Measurements from ENCODE around the gene AGAP2.

AGAP2 gene

DNA sequence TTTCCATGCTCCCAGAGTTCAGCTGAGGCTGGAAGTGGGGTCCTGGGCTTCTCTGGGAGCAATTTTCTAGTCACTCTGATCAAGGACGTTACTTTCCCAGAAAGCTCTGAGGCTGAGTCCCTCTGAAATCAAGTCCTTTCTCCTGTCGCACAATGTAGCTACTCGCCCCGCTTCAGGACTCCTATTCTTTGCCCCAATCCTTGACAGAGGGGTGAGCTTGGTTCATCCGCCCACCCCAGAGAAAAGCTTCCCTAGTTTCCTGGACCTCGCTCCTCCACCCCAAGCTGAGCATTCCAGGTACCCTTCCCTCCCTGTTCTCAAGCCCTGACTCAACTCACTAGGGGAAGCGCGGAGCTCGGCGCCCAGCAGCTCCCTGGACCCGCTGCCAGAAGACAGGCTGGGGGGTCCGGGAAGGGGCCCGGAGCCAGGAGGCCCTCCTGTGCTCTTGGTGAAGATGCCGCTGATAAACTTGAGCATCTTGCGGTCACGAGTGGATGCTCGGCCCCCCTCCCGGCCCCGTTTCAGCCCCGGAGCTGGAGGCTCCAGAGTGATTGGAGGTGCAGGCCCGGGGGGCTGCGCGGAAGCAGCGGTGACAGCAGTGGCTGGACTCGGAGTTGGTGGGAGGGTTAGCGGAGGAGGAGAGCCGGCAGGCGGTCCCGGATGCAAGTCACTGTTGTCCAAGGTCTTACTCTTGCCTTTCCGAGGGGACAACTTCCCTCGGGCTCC, 1.6 kb downstream of the AGAP2 start:
- no peak for DNase-seq (ENCODE audit: low read depth in 2 of 2)

DNA sequence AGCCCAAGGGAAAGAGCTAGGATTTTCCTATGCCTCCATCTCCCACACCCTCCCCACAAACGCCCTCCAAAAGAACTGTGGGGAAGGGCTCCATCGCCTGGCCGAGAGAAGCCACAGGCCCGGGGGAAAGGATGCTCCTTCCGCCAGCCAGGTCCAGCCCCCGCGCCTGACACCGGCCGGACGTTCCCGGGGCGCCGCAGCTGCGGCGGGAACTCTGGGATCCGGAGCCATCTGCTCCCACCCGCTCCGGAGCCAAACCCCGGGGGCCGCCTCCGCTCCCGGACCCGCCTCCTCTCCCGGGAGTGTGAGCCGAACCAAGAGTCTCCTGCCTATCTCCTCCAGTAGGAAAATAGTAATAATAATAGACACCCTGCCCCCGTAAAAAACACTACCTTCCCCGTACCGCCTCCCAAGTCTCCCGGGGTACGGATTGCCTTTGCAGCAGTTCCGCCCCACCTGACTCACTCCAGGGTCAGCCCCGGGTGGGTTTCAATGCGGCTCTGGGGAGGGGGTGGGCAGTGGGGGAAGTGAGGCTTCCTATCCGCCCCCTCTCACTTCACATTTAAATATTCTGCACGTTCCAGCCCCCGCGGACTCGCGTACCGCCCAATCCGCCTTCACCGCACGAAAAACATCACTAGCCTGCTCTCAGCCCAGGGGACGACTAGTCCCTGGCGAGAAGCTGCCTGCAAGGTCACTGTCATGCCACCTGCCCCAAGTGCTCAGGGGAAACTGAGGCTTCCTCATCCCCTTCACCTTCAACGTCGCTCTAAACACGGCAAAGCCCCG, 2.4 kb downstream of the AGAP2 start:
- DNase-seq (ENCODE audit: low read depth in 2 of 2), result no peak

DNA sequence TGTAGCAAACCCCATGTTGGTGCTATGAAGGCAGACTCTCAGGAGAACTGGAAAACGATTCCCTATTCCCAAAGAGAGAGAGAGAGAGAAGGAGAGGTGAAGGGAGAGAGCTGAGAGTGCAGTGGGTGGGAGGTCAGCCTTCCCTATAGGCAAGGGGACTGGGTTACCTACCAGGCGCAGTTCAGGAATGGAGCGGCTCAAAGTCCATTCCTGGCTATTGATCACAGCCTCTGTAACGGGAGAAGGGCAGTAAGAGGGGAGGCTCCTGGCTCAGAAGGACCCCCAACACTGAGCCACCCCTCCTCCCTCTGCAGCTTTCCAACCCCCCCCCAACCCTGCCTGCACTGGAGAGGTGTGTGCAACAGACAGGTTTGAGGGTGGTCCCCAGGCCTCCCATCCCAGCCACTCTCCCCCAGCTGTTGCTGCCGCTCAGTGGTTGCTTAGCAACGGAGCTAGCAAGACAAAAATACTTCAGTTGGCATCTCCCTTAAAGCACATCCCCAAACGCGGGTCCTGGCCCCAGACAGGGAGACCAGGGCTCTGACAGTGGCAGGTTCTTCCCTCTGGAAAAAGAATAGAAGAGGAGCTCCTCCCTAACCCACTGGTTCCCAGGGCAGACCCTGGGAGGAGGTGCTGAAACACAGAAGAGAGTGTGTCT, 3.2 kb downstream of the AGAP2 start:
- DNase-seq (ENCODE audit: low read depth in 2 of 2), result no peak

DNA sequence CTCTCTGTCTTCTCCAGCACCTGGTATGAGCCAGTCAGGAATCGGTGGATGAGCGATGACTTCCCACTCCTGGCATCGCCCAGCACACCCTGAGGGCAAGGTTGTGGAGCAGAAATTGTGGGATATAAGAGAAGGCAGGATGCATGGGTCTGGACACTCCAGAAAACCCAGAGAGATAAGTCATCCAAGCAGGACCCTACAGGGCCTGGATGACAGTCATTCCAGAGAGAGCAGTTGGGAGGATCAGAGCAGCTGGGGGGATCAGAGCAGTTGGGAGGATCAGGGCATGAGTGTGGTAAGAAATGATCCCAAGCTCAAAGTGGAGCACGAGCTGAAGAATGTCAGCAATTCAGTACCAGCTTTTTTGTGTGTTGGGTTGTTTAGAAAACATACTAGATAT, 4.0 kb downstream of the AGAP2 start:
- DNase-seq (ENCODE audit: low read depth in 2 of 2), result no peak

DNA sequence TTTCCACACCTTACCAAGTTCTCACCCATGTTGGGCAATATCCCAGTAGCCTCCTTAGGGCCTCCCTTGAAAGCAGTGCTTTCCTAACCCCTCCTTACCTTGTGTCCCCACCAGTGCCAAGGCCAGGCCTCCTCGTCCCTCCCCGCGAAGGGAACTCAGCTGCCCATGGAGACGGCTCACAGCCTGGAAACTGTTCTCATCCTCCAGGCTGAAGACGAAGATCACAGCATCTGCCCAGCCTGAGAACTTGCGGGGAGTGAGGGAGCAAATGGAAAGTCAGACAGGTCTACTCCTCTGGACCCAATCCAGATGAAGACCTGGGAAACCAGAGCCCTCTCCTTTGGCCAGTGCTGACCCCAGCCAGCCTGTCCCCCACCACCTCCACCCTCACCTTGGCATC, 4.6 kb downstream of the AGAP2 start:
- DNase-seq (ENCODE audit: low read depth in 2 of 2), result no peak

DNA sequence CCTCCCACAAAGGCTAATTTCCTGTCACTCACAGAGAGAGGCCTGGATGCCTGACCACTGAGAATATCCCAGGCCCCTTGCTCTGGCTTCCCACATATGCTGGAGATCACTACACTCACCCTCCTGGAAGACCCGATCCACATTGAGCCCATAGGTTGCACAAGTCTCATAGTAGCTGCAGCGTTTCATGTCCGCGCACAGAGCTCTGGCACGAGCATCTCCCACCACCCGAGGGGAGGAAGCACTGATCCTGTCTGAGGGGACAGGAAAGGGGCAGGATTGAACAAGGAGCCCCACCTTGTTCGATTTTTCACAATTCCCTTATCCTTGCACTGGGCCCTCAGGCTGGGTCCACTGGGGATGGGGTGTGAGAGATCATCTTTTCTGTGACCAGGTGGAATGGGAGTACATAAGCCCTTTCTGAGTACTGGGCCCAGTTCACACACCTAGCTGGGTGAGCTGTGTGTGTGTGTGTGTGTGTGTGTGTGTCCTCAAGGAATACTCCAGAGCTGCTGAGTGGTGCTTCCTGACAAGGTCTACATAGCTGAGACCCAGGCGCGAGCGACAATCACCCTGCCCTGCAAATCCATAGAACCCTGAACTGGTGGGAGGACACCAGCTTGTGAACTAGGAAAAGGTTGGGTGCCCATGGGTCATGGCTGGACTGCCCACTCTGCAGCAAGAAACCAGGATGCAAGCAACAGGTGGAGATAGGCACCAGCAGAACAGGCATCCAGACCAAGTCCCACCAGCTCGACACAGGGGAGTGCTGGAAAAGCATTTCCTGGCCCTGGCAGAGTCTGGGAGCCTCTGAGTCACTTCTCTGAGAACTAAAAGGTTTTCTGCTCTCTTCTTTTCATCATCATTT, 5.6 kb downstream of the AGAP2 start:
- no peak for DNase-seq (ENCODE audit: low read depth in 2 of 2)

DNA sequence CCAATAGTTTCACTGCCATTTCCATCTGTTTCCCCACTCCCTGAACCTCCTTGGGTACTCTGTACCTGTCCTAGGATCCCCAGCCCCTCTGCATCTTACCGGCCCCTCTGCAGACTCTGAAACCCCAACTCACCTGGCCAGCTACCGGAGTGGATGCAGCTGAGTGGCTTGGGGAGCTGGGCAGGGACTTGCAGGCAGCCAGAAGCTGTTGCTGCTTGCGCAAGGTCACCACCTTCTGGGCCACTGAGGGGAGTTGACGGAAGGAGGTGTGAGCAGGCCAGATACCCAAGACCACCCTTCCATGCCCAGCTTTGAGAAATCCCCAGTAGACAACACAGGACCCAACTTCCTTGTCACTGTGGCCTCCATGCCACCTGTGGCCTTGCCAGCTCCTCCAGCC, 6.3 kb downstream of the AGAP2 start:
- no peak for DNase-seq (ENCODE audit: low read depth in 2 of 2)

DNA sequence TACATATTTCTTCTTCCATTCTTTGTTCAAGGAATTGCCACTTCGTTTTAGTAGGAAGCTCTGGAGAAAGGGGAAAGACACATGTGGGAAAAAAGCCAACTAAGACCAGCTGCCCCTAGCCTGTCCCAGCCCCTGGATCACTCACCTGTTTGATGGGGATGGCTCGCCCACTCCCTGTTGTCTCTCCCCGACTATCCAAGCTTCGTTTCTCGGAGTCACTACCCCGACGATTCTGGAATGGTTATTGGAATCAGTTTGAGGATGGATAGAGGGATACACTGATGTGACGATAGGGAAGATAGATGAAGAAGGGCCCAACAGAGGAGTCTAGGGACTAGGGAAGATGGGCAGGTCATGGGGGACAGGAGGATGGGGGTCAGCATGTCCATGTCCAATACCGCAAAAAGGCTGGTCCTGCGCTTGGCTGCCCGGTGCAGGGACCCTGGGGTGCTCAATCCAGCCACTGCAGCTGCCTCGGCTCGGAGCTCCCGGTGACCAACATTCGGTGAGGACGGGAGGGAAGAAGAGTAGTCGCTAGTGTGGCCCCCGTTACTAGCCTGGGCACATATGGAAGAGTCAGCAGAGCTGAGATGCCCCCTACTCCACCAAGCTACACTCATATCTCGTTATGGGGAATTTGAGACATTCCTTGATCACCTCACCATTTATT, 7.0 kb downstream of the AGAP2 start:
- no peak for DNase-seq (ENCODE audit: low read depth in 2 of 2)

DNA sequence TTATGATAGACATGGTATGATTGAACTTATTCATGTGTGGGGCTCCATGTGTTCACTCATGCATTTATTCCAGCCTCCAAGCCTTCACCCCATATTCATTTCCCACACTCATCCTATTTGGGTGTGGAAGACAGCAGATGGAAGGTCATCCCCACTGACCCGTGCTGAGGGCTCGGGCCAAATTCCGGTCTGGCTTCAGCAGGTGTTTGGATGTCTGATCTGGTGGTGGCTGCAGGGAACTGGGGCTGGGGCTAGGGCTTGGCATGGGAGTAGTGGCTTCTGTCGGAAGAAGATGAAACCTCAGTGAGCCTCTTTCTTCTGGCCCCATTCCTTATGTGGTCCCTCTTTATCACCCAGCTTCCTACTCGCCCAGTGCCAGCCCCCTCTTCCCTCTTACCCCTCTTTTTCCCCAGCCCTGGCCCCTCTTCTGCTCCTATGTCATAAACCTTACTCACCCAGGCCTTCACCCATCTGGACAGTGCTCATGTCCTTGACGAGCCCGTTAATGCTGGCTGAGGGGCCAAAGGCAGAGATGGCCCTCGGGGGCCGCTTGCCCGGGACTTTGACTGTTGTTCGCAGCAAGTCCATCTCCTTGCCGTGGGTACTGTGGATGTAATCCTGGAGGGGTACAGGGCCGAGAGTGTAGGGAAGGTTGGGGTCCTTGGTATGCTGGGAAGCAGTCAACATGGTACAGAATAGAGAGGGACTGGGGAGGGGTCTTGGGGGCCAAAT, 8.0 kb downstream of the AGAP2 start:
- DNase-seq (ENCODE audit: low read depth in 2 of 2), result no peak

DNA sequence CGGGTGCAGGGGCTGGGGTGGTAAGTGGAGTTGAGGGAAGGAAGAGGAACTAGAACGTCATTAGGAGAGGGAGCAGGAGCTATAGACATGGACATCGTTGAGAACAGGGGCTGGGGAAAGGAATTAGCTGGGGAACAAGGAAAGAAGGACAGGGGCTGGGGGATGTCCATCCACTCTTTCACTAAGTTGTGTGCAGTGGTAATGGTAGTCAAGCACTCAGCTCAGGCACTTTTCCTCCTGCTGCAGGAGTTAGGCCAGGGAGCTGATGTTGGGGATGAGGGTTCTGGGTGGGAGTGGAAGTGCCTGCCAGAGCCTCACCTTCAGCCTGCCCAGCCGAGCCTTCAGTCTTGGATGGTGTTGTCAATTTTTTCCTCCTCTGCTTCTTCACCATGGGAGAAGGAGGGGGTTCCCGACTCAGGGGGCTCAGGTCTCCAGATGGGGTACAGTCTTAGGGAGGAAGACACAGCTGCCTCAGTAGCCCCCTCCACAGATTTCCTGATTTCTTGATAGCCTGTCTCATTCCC, 9.2 kb downstream of the AGAP2 start:
- DNase-seq (ENCODE audit: low read depth in 2 of 2), result no peak

DNA sequence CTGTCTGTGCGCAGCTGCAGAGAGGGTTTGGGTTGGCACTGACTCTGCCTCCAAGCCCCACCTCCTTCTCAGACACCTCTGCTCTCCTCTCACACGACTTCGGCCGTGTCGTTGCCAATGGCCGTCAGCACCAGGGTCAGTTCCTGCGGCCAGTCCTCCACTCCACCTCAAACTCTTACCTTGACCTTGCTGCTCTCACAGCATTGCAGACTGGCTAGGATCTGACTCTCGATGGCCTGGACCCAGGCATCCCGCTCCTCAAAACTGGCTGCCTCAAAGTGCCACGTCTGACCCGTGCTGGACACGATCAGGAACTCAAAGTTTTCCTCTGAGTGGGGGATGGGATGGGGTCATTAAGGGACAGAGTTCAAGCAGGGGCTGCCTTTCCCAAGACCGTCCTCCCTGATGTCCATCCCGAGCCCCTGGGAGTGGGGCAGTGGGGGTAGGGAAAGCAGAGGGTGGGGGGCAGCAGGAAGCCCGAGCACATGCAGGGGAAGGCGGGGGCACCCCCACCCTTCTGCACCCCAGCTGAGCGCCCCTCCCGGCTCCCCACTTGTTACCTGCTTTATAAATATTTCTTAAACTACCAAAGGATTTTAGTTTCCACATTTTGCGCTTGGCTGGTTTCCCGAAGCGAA, 10.7 kb downstream of the AGAP2 start:
- no peak for DNase-seq (ENCODE audit: low read depth in 2 of 2)

DNA sequence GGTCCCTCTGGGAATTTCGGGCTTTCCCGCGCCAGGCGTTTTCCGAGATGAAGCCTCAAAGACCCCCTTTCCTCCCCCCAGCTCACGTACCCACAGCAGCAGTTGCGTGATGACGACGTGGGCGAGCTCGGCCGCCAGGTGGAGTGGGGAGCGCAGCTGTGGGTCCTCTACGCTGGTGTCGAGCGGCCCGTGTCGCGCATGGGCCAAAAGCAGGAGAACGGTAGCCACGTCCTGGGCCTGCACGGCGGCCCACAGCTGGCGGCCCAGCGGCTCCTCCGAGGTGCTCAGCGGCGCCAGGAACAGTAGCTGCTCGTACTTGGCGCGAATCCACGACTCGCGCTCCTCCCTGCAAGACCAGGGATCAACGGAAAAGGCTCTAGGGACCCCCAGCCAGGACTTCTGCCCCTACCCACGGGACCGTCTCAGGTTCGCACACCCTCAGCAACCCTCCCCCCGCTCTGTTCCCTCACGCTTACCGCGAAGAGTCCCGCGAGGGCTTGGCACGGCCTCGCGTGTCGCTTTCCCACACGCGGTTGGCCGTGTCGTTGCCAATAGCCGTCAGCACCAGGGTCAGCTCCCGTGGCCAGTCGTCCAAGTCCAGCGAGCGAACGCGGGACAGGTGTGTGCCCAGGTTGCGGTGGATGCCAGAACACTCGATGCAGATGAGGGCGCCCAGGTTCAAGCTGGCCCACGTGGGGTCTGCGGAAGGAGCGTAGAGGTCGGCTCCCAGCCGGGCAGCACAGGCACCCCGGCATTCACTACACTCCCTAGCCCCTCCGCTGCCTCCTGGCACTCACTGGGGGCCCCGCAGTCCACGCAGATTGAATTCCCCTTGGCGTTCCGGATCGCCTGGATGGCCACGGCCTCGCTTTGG, 11.4 kb downstream of the AGAP2 start:
- DNase-seq (ENCODE audit: low read depth in 2 of 2), result no peak

DNA sequence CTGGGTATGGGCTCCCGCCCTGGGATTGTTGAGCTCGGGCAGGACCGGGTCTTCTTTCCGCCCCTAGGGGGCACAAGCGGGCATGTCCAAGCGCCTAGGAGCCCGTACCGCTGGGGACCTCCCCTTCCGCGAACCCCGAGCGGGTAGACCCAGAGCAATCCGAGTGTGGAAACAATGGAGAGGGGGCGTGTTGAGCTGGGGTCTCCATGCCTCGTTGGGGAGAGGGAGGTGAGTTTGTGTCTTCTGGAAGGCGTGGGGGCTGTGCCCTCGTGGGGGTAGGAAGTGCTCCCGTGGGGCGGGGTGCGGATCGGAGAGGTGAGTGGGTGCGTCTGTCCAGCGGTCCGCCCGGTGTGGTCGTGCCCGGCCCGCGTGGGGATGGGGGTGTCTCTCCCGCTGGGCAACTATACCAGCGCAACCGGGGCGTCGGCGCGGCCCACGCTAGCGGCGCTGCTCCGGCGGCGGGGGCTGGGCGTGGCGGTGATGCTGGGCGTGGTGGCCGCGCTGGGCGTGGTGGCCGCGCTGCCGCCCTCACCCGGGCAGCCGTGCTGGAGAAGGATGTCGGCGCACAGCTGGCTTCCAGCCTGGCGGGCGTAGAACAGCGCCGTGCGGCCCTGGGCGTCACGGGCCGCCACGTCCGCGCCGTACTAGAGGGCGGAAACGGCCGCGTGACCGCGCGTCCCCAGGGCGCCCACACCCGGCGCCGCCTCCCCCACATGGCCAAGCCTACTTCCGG, 12.2 kb downstream of the AGAP2 start:
- DNase-seq (ENCODE audit: low read depth in 2 of 2), result no peak

DNA sequence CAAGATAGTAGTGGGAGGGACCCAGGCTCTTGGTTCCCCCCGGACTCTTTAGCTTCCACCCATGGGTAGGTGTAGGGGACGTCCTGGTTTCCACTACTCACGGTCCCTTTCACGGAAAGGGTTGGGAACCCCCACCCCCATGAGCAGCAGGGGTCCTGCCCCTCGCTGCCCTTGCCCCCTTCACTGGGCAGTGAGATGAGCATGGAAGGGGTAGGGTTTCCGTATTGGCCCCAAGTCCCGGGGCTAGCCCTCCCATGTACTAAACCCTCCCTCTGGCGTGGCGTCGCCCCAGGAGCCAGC, 12.7 kb downstream of the AGAP2 start:
- no peak for DNase-seq (ENCODE audit: low read depth in 2 of 2)

DNA sequence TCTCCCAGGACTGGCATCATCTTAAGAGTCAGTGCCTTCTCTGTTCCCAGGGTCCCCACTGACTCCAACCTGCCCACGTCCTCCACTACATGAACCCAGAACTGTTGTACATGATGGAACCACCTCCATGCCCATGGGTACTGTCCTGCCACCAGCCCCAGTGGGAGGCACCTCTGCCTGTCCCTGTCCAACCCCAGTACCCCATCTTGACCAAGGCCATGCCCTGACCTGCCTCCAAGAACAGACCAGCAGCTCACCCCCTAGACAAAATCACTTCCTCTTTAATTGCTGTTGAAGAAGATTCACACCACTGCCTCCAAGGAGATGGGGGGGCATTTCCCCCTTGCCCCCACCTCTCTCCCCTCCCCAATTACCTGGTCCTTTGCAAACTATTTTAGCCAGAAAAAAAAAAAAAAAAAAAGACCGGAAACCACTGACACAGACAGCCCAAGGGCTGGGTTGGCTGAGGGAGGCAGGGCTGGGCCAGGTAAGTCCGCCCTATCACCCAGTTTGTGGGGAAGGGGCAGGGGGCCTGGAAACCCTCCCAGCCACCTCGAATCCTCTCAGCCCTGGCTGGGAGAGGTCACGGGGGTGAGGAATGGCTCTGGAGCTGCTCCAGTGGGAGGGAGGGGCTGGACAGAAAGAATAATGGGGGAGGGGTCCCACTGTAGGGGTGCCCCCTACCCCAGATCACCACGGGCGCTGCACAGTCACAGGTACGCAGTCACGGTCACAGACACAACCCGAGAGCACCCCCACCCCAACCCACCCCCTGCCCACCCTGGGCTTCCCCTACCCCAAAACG, 13.4 kb downstream of the AGAP2 start:
- DNase-seq (ENCODE audit: low read depth in 2 of 2), result no peak

DNA sequence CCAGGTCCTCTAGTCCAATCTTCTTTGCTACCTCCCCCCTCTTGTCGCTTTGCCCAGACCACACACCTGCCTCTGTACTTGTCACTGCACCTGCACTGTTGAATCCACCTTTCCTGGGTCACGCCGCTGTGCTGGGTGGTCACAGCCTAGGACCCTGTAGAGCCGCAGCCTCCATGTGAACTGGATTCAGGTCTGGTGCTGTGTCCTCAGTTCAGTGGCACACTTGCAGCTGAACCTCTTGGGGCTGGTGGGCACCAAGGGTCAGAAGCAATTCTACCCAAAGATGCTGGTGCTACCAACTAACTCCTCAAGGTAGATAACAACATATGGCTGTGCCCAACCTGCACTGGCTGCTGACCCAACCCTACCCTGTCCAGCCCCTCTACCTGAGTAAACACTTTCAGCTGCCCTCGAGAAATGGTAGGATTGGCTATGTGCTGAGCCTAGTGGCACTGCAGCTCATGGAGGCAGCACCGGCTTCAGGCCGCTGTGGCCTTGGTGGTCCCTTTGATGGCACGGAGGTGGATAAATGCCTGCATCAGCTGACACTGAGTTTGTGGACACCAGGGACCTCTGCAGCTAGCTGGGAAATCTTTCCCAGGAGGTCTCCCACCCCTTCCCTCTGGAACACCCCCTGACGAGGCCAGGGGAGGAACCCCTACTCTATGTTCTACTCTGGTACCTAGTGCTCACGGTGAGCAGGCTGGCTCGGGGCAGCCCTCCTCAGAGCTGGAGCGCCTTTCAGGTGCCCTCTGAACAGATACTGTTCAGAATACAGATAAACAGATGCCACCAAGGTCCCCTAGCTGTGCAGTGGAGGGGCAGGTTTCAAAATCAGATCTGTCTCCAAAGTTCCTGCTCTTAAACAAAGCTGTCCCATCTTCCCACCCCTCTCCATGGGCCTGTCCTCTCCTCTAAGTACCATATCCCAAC, 14.3 kb downstream of the AGAP2 start:
- DNase-seq (ENCODE audit: low read depth in 2 of 2), result no peak

DNA sequence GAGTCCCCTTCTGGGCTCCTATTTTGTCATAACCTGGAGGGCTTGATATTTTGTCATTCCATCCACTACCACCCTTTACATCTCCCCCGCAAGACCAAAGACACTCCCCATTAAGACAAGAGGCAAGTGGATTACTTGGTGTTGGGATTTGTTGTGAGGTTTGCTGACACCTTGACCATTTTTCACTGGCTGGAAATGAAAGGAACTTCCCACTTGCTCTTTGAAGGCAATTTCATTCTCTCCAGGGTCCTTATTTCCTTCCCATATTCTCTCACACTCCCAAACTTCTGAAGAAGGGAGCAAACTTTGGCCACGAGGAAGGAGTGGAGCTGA, 14.9 kb downstream of the AGAP2 start:
- no peak for DNase-seq (ENCODE audit: low read depth in 2 of 2)
